ENCODE results near the gene HDDC3. TPM values are rescaled to one million over a fixed set of nuclear protein-coding genes. Genes with fewer than 3 reads are reported as not detected.

HDDC3 gene
- total RNA-seq, 2 donors from 2014 or later: 13.5 to 29.6 TPM

- no peak for DNase-seq
- TF ChIP-seq CTCF (IDR thresholded peaks at IDR 0.05): no peak
- Histone ChIP-seq H3K27me3 (no peaks in the 10 kb centered on the region), H3K9me3 (no peaks in the 10 kb centered on the region), H3K36me3 (no peaks in the 10 kb centered on the region), H3K4me1 (no peaks in the 10 kb centered on the region), H3K4me3 (no peak overlapping the region), H3K9ac (ENCODE audit: low read depth in 2 of 2, low read length in 2 of 2) (no peak overlapping the region), H3K27ac (no peak overlapping the region)
- intact Hi-C loops (cut with DNase I): no loop called here
Observed at GRCh38 chr15:90890839-90891238, 41.5 kb downstream of the HDDC3 start.

GRCh38 chr15:90889736-90890456 is 42.5 kb downstream of the HDDC3 start:
- Histone ChIP-seq H3K27ac (no peak overlapping the region), H3K9me3 (no peaks in the 10 kb centered on the region), H3K4me1 (no peaks in the 10 kb centered on the region), H3K36me3 (no peaks in the 10 kb centered on the region), H3K27me3 (no peaks in the 10 kb centered on the region), H3K4me3 (no peak overlapping the region), H3K9ac (ENCODE audit: low read depth in 2 of 2, low read length in 2 of 2) (no peak overlapping the region)
- no peak for DNase-seq
- no peak for TF ChIP-seq CTCF (IDR thresholded peaks at IDR 0.05)
- intact Hi-C loops (cut with DNase I): loop anchor here (5.0 kb wide), 1 partner anchor 198 kb away; no protein-coding TSS in a partner anchor

- Histone ChIP-seq H3K27ac (no peak overlapping the region), H3K4me3 (no peak overlapping the region), H3K27me3 (no peaks in the 10 kb centered on the region), H3K4me1 (peaks cover 4% of the 10 kb centered on the region), H3K36me3 (no peaks in the 10 kb centered on the region), H3K9ac (ENCODE audit: low read depth in 2 of 2, low read length in 2 of 2) (no peak overlapping the region), H3K9me3 (no peaks in the 10 kb centered on the region)
- intact Hi-C loops (cut with DNase I): loop anchor here (5.0 kb wide), 1 partner anchor 197 kb away; no protein-coding TSS in a partner anchor
- no peak for DNase-seq
- TF ChIP-seq CTCF (IDR thresholded peaks at IDR 0.05): no peak
Observed at GRCh38 chr15:90889313-90889730, 43.0 kb downstream of the HDDC3 start.

- intact Hi-C loops (cut with DNase I): loop anchor here (2.0 to 5.0 kb wide), 2 partner anchors 195 to 238 kb away; no protein-coding TSS in a partner anchor
- no peak overlapping the region for H3K27ac ChIP-seq
- no peaks in the 10 kb centered on the region for H3K9me3 ChIP-seq
- H3K4me3 ChIP-seq: no peak overlapping the region
- no peak overlapping the region for H3K9ac ChIP-seq (ENCODE audit: low read depth in 2 of 2, low read length in 2 of 2)
- no peak for TF ChIP-seq CTCF (IDR thresholded peaks at IDR 0.05)
- H3K4me1 ChIP-seq: peaks cover 5% of the 10 kb centered on the region
- no peaks in the 10 kb centered on the region for H3K36me3 ChIP-seq
- no peaks in the 10 kb centered on the region for H3K27me3 ChIP-seq
- DNase-seq: no peak
Observed at GRCh38 chr15:90887037-90887481, 45.3 kb downstream of the HDDC3 start.

GRCh38 chr15:90886291-90886614 is 46.1 kb downstream of the HDDC3 start:
- H3K4me1 ChIP-seq: peaks cover 5% of the 10 kb centered on the region
- TF ChIP-seq CTCF (IDR thresholded peaks at IDR 0.05): no peak
- DNase-seq: no peak
- no peak overlapping the region for H3K27ac ChIP-seq
- H3K9ac ChIP-seq (ENCODE audit: low read depth in 2 of 2, low read length in 2 of 2): no peak overlapping the region
- no peaks in the 10 kb centered on the region for H3K9me3 ChIP-seq
- no peaks in the 10 kb centered on the region for H3K36me3 ChIP-seq
- H3K27me3 ChIP-seq: no peaks in the 10 kb centered on the region
- intact Hi-C loops (cut with DNase I): loop anchor here (2.0 to 5.0 kb wide), 2 partner anchors 194 to 237 kb away; no protein-coding TSS in a partner anchor
- H3K4me3 ChIP-seq: no peak overlapping the region
